WTC11 (cell line): ENCODE data around the gene SYN1.

Experiments
- NR1H2 ChIP-seq: sonication (generic); formaldehyde crosslinking; IDR thresholded peaks from 2 replicates; pipeline ENCODE4 v1.9.0; 2021; ENCODE audit warnings: mild to moderate bottlenecking, moderate library complexity, missing genetic modification reagents
- TCF7 ChIP-seq: sonication (generic); formaldehyde crosslinking; IDR thresholded peaks from 2 replicates; pipeline ENCODE4 v1.8.0; 2022; ENCODE audit warnings: mild to moderate bottlenecking, low read depth, missing genetic modification reagents, moderate library complexity
- ZBTB21 ChIP-seq: sonication (generic); formaldehyde crosslinking; IDR thresholded peaks from 2 replicates; pipeline ENCODE4 v1.8.1; 2023; ENCODE audit warnings: mild to moderate bottlenecking, missing genetic modification reagents, borderline replicate concordance
- TF ChIP-seq, protein P1 (sequence below): fragments of 200-600 bp; IDR thresholded peaks from 2 replicates; pipeline ENCODE4 v1.8.0; 2022; ENCODE audit warnings: antibody characterized with exemption
- TF ChIP-seq, protein P2 (sequence below): sonication (generic); formaldehyde crosslinking; IDR thresholded peaks from 2 replicates; pipeline ENCODE4 v1.8.0; 2023; ENCODE audit warnings: mild to moderate bottlenecking, missing genetic modification reagents

DNA sequence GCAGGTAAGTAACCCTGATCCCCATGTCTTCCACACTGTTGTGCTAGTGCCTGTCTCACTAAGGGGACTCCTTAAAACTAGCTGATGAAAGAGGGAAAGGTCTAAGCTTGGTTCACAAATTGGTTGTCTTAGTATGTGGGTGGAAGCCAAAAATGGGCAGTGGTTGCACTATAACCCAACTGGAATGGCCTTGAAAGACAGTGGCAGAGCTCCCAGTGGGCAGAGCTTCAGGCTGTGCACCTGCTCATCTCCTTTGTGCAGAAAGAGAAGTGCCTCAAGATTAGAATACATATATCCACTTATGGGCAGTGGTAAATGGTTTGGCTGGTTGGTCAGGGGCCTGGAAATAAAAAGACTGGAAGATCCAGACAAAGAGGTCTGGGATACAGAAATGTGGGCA, 7.2 kb downstream of the SYN1 start:
- TF ChIP-seq TCF7 (CRISPR knock-in tag) (no peak), NR1H2 (no peak), ZBTB21 (no peak)
- TF ChIP-seq, protein P1, sequence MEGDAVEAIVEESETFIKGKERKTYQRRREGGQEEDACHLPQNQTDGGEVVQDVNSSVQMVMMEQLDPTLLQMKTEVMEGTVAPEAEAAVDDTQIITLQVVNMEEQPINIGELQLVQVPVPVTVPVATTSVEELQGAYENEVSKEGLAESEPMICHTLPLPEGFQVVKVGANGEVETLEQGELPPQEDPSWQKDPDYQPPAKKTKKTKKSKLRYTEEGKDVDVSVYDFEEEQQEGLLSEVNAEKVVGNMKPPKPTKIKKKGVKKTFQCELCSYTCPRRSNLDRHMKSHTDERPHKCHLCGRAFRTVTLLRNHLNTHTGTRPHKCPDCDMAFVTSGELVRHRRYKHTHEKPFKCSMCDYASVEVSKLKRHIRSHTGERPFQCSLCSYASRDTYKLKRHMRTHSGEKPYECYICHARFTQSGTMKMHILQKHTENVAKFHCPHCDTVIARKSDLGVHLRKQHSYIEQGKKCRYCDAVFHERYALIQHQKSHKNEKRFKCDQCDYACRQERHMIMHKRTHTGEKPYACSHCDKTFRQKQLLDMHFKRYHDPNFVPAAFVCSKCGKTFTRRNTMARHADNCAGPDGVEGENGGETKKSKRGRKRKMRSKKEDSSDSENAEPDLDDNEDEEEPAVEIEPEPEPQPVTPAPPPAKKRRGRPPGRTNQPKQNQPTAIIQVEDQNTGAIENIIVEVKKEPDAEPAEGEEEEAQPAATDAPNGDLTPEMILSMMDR, result no peak
- TF ChIP-seq, protein P2, sequence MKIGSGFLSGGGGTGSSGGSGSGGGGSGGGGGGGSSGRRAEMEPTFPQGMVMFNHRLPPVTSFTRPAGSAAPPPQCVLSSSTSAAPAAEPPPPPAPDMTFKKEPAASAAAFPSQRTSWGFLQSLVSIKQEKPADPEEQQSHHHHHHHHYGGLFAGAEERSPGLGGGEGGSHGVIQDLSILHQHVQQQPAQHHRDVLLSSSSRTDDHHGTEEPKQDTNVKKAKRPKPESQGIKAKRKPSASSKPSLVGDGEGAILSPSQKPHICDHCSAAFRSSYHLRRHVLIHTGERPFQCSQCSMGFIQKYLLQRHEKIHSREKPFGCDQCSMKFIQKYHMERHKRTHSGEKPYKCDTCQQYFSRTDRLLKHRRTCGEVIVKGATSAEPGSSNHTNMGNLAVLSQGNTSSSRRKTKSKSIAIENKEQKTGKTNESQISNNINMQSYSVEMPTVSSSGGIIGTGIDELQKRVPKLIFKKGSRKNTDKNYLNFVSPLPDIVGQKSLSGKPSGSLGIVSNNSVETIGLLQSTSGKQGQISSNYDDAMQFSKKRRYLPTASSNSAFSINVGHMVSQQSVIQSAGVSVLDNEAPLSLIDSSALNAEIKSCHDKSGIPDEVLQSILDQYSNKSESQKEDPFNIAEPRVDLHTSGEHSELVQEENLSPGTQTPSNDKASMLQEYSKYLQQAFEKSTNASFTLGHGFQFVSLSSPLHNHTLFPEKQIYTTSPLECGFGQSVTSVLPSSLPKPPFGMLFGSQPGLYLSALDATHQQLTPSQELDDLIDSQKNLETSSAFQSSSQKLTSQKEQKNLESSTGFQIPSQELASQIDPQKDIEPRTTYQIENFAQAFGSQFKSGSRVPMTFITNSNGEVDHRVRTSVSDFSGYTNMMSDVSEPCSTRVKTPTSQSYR, result no peak
